Measurements from ENCODE around the gene ZMYND8.

GRCh38 chr20:47405775-47406325, 49.4 kb upstream of the ZMYND8 start:
- TF ChIP-seq, protein P1, sequence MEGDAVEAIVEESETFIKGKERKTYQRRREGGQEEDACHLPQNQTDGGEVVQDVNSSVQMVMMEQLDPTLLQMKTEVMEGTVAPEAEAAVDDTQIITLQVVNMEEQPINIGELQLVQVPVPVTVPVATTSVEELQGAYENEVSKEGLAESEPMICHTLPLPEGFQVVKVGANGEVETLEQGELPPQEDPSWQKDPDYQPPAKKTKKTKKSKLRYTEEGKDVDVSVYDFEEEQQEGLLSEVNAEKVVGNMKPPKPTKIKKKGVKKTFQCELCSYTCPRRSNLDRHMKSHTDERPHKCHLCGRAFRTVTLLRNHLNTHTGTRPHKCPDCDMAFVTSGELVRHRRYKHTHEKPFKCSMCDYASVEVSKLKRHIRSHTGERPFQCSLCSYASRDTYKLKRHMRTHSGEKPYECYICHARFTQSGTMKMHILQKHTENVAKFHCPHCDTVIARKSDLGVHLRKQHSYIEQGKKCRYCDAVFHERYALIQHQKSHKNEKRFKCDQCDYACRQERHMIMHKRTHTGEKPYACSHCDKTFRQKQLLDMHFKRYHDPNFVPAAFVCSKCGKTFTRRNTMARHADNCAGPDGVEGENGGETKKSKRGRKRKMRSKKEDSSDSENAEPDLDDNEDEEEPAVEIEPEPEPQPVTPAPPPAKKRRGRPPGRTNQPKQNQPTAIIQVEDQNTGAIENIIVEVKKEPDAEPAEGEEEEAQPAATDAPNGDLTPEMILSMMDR (IDR thresholded peaks at IDR 0.05) = no peak
- TF ChIP-seq POLR2AphosphoS5 (IDR thresholded peaks at IDR 0.05; ENCODE audit: low read depth, low read length) (no peak), REST (IDR thresholded peaks at IDR 0.05; ENCODE audit: insufficient read depth in 1 of 2, low read depth in 2 of 2, low read length in 1 of 2) (no peak)

Measured in Panc1 (cell line).